Thoracic aorta endothelial cell (primary cell): ENCODE results near the gene TAF11L4. TPM values are rescaled to one million over a fixed set of nuclear protein-coding genes. Genes with fewer than 3 reads are reported as not detected.

ENCODE experiments used
- small RNA-seq: library from RNA; depleted of rRNA; stranded (forward); fragments of <200 nt; gene quantifications from one replicate; pipeline ENCODE3, GENCODE V24; 2012
- total RNA-seq: library from RNA; depleted of rRNA; stranded (reverse); fragments of >200 nt; gene quantifications from 2 replicates; pipeline ENCODE4 v1.2.3, GENCODE V29; 2012

TAF11L4 gene
- not detected in 2 replicates for total RNA-seq

GRCh38 chr5:17521501-17521900 is at the start of gene TAF11L4:
TSS of gene TAF11L4 (plus strand) at chr5:17521801.

DNA sequence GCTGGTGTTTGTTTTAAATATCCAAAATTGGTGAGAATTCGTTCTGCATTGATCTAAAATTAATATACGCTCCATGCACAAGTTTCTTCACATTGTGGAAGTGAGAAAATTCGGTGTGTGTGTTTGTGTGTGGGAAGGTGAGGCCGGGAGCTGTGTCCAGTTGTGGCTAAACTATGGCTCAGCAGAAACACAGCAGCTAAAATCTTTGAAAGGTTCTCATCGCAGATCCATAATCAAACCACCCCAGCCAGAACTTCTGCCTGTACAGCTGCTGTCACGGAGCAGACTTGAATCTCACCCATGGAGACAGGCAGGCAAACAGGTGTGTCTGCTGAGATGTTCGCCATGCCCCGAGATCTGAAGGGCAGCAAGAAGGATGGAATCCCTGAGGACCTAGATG is 23.7 kb upstream of the TAF11L4 start, which contains the start of gene TAF11L2:
TAF11L2 (plus strand) TSS at position 301 of the 400 bp plus-strand sequence.

DNA sequence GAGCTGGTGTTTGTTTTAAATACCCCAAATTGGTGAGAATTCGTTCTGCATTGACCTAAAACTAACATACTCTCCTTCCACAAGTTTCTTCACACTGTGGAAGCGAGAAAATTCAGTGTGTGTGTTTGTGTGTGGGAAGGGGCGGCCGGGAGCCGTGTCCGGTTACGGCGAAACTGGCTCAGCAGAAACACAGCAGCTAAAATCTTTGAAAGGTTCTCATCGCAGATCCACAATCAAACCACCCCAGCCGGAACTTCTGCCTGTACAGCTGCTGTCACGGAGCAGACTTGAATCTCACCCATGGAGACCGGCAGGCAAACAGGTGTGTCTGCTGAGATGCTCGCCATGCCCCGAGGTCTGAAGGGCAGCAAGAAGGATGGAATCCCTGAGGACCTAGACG is 3.5 kb upstream of the TAF11L4 start, which contains the start of gene TAF11L3:
TAF11L3 (plus strand) TSS at position 301 of the 400 bp plus-strand sequence.

DNA sequence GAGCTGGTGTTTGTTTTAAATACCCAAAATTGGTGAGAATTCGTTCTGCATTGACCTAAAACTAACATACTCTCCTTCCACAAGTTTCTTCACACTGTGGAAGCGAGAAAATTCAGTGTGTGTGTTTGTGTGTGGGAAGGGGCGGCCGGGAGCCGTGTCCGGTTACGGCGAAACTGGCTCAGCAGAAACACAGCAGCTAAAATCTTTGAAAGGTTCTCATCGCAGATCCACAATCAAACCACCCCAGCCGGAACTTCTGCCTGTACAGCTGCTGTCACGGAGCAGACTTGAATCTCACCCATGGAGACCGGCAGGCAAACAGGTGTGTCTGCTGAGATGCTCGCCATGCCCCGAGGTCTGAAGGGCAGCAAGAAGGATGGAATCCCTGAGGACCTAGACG is 3.3 kb downstream of the TAF11L4 start, which contains the start of gene TAF11L5:
TAF11L5 (plus strand) TSS at position 301 of the 400 bp plus-strand sequence.

GRCh38 chr5:17528369-17528768 is 6.8 kb downstream of the TAF11L4 start, which contains the start of gene TAF11L6:
TSS of gene TAF11L6 (plus strand) at chr5:17528669.

Small RNA genes lying within 50 kb of the gene (small RNA-seq; reads per million reads assigned to genes)
- not detected for gene AC106774.3

Other genes starting within 250 kb of the TAF11L4 start
- gene TAF11L2, start 23.6 kb upstream of the TAF11L4 start, total RNA-seq: not detected in 2 replicates
- not detected in 2 replicates for gene TAF11L3, start 3.4 kb upstream of the TAF11L4 start, total RNA-seq
- not detected in 2 replicates for gene TAF11L5, start 3.4 kb downstream of the TAF11L4 start, total RNA-seq
- gene TAF11L6, start 6.9 kb downstream of the TAF11L4 start, total RNA-seq: not detected in 2 replicates
- not detected in 2 replicates for gene TAF11L7, start 64.0 kb downstream of the TAF11L4 start, total RNA-seq
- not detected in 2 replicates for gene TAF11L8, start 69.2 kb downstream of the TAF11L4 start, total RNA-seq
- not detected in 2 replicates for gene TAF11L9, start 72.6 kb downstream of the TAF11L4 start, total RNA-seq
- not detected in 2 replicates for gene TAF11L10, start 76.0 kb downstream of the TAF11L4 start, total RNA-seq
- gene TAF11L11, start 82.4 kb downstream of the TAF11L4 start, total RNA-seq: not detected in 2 replicates
- gene TAF11L12, start 88.6 kb downstream of the TAF11L4 start, total RNA-seq: not detected in 2 replicates
- gene TAF11L13, start 110.3 kb downstream of the TAF11L4 start, total RNA-seq: not detected in 2 replicates
- not detected in 2 replicates for gene TAF11L14, start 112.7 kb downstream of the TAF11L4 start, total RNA-seq